Ovary (tissue), 3 donors: Measurements from ENCODE around the gene STXBP2.

Source experiments
- CTCF ChIP-seq, 3 donors: fragments of 450-650 bp in 2 of 3; fragments of 200-600 bp in 1 of 3; IDR thresholded peaks; one replicate each; pipeline versions ENCODE4 v1.5.1 to v1.8.0; 2016 to 2022; ENCODE audit warnings: antibody characterized with exemption in 3 of 3, mild to moderate bottlenecking in 1 of 3
- EP300 ChIP-seq: sonication (generic); formaldehyde crosslinking; IDR thresholded peaks from one replicate; pipeline ENCODE4 v1.6.1; 2017; ENCODE audit warnings: antibody characterized with exemption
- POLR2A ChIP-seq: fragments of 450-650 bp; IDR thresholded peaks from one replicate; pipeline ENCODE4 v1.6.1; 2017; ENCODE audit warnings: antibody characterized with exemption, mild to moderate bottlenecking, moderate library complexity
- donor health status: DM: no; HTN: no; CAD: no.

GRCh38 chr19:7665076-7665475 is 28.2 kb downstream of the STXBP2 start:
- no peak for TF ChIP-seq CTCF (IDR thresholded peaks at IDR 0.05)
- no peak for TF ChIP-seq POLR2A
- no peak for TF ChIP-seq EP300
